ENCODE data around the gene RNF126.
"Not testable (repeated sequence)": the region's sequence is repeated elsewhere in the genome, so short reads cannot be mapped to it uniquely, and the experiment has no call there.

The RNF126 gene

GRCh38 chr19:632579-633067, 30.4 kb downstream of the RNF126 start:
- no peak for DNase-seq

- no peak for DNase-seq
Observed at GRCh38 chr19:629961-630714, 32.9 kb downstream of the RNF126 start.

GRCh38 chr19:629515-629914, 33.5 kb downstream of the RNF126 start:
- DNase-seq, result not testable (repeated sequence)

GRCh38 chr19:628168-628567, 34.8 kb downstream of the RNF126 start:
- no peak for DNase-seq

GRCh38 chr19:626566-626965, 36.4 kb downstream of the RNF126 start:
- not testable (repeated sequence) for DNase-seq

GRCh38 chr19:625257-625656, 37.8 kb downstream of the RNF126 start:
- DNase-seq, result peak in 1 of 56 donors; percentile 11

- DNase-seq, result no peak
Observed at GRCh38 chr19:624433-625109, 38.4 kb downstream of the RNF126 start.

GRCh38 chr19:623974-624373, 39.0 kb downstream of the RNF126 start:
- DNase-seq, result no peak

GRCh38 chr19:623175-623916, 39.7 kb downstream of the RNF126 start:
- no peak for DNase-seq

- DNase-seq, result no peak
Observed at GRCh38 chr19:622666-623065, 40.3 kb downstream of the RNF126 start.

GRCh38 chr19:621819-622218, 41.2 kb downstream of the RNF126 start:
- DNase-seq, result no peak

GRCh38 chr19:621191-621590, 41.8 kb downstream of the RNF126 start:
- DNase-seq, result not testable (repeated sequence)

- DNase-seq, result no peak
Observed at GRCh38 chr19:620166-620862, 42.7 kb downstream of the RNF126 start.

GRCh38 chr19:619286-620002, 43.6 kb downstream of the RNF126 start:
- no peak for DNase-seq

- no peak for DNase-seq
Observed at GRCh38 chr19:618674-619285, 44.2 kb downstream of the RNF126 start.

- no peak for DNase-seq
Observed at GRCh38 chr19:618247-618619, 44.8 kb downstream of the RNF126 start.

- peak in 1 of 56 donors; percentile 16 for DNase-seq
Observed at GRCh38 chr19:617551-618246, 45.3 kb downstream of the RNF126 start.

GRCh38 chr19:616747-617526, 46.1 kb downstream of the RNF126 start:
- DNase-seq, result peak in 1 of 56 donors; percentile 38

Data from nucleus accumbens (tissue), 56 donors.